ENCODE data around the gene POR.

- TF ChIP-seq MAFK (IDR thresholded peaks at IDR 0.05; ENCODE audit: low read depth, low read length) (no peak), ASH2L (IDR thresholded peaks at IDR 0.05; ENCODE audit: low read length) (no peak), EGR1 (IDR thresholded peaks at IDR 0.05; ENCODE audit: borderline replicate concordance, low read depth, low read length) (no peak), CTCF (IDR thresholded peaks at IDR 0.05; ENCODE audit: control extremely low read depth in 1 of 3, insufficient read depth in 1 of 3, low read depth in 1 of 3, low read length in 3 of 3) (no peak), POLR2A (IDR thresholded peaks at IDR 0.05; ENCODE audit: control extremely low read depth in 1 of 2, low read depth in 2 of 2, low read length in 2 of 2) (no peak), USF2 (IDR thresholded peaks at IDR 0.05; ENCODE audit: low read length) (no peak), ZNF274 (IDR thresholded peaks at IDR 0.05; ENCODE audit: borderline replicate concordance, extremely low read depth, low read length) (no peak), BRCA1 (IDR thresholded peaks at IDR 0.05; ENCODE audit: low read depth, low read length) (no peak)
Measured at GRCh38 chr7:75968012-75968411, 53.1 kb downstream of the POR start.
